Measurements from ENCODE around the gene GRK5.

DNA sequence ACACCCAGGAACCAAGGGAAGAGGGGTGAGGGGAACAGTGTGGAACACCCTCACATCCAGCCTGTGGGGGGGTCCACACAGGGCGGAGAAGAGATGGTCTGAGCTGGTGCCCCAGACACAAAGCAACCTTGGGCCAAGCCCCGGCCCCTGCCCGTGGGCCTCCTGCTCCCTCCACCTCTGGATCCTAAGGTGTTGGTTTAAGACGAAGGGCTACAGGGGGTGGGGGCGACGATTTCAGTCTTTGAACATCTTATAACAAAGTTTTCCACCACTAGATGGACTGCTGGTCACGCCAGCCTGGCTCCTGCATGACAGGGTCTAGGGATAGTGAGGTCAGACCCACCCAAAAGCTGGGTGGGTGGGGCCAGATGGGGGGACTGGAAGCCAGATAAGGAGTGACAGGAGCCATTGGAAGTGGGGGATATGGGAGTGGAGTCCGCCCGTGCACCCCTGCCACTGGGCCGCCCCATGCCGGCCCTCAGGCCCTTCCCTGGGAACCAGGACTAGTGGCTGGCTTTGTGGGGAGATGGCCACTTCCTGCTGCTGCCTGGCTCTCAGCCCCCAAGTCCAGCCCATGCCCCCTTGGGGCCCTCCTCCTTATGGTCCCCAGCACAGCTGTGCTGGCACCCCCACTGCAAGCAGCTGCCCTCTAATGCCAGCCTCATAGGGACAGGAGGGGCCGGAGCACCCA, 236.7 kb downstream of the GRK5 start:
- TF ChIP-seq, protein P1, sequence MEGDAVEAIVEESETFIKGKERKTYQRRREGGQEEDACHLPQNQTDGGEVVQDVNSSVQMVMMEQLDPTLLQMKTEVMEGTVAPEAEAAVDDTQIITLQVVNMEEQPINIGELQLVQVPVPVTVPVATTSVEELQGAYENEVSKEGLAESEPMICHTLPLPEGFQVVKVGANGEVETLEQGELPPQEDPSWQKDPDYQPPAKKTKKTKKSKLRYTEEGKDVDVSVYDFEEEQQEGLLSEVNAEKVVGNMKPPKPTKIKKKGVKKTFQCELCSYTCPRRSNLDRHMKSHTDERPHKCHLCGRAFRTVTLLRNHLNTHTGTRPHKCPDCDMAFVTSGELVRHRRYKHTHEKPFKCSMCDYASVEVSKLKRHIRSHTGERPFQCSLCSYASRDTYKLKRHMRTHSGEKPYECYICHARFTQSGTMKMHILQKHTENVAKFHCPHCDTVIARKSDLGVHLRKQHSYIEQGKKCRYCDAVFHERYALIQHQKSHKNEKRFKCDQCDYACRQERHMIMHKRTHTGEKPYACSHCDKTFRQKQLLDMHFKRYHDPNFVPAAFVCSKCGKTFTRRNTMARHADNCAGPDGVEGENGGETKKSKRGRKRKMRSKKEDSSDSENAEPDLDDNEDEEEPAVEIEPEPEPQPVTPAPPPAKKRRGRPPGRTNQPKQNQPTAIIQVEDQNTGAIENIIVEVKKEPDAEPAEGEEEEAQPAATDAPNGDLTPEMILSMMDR (IDR thresholded peaks at IDR 0.05) = no peak
- no peak for TF ChIP-seq POLR2A (IDR thresholded peaks at IDR 0.05)

Measured in sigmoid colon (tissue), 3 donors.